ENCODE data around the gene TMEM181.

- TF ChIP-seq YY1 (IDR thresholded peaks at IDR 0.05; ENCODE audit: insufficient read depth, insufficient read length) = no peak
- no peak for TF ChIP-seq ZNF274 (IDR thresholded peaks at IDR 0.05; ENCODE audit: low read depth, low read length)
Observed at GRCh38 chr6:158560836-158561320, 987 bp downstream of the TMEM181 start.

Data from NT2/D1 (cell line).